Subcutaneous adipose tissue (tissue), 4 donors: ENCODE data around the gene SAP30L. TPM values are rescaled to one million over a fixed set of nuclear protein-coding genes. Genes with fewer than 3 reads are reported as not detected.

ENCODE experiments used
- total RNA-seq, 4 donors: library from RNA; depleted of rRNA; stranded (reverse); fragments of >200 nt; gene quantifications; one replicate each; pipeline ENCODE4 v1.1.0, GENCODE V29; 2016
- TF ChIP-seq, protein P1 (sequence below): fragments of 450-650 bp; IDR thresholded peaks from one replicate; pipeline ENCODE4 v1.5.1; 2016; ENCODE audit warnings: low read depth, mild to moderate bottlenecking, control low read depth, antibody characterized with exemption, moderate library complexity

Gene SAP30L
- total RNA-seq, 4 donors from 2014 or later: 22.2 to 43.6 (median 27.6) TPM

- TF ChIP-seq, protein P1, sequence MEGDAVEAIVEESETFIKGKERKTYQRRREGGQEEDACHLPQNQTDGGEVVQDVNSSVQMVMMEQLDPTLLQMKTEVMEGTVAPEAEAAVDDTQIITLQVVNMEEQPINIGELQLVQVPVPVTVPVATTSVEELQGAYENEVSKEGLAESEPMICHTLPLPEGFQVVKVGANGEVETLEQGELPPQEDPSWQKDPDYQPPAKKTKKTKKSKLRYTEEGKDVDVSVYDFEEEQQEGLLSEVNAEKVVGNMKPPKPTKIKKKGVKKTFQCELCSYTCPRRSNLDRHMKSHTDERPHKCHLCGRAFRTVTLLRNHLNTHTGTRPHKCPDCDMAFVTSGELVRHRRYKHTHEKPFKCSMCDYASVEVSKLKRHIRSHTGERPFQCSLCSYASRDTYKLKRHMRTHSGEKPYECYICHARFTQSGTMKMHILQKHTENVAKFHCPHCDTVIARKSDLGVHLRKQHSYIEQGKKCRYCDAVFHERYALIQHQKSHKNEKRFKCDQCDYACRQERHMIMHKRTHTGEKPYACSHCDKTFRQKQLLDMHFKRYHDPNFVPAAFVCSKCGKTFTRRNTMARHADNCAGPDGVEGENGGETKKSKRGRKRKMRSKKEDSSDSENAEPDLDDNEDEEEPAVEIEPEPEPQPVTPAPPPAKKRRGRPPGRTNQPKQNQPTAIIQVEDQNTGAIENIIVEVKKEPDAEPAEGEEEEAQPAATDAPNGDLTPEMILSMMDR: no peak
Measured at GRCh38 chr5:154480847-154481246, 35.0 kb downstream of the SAP30L start.

DNA sequence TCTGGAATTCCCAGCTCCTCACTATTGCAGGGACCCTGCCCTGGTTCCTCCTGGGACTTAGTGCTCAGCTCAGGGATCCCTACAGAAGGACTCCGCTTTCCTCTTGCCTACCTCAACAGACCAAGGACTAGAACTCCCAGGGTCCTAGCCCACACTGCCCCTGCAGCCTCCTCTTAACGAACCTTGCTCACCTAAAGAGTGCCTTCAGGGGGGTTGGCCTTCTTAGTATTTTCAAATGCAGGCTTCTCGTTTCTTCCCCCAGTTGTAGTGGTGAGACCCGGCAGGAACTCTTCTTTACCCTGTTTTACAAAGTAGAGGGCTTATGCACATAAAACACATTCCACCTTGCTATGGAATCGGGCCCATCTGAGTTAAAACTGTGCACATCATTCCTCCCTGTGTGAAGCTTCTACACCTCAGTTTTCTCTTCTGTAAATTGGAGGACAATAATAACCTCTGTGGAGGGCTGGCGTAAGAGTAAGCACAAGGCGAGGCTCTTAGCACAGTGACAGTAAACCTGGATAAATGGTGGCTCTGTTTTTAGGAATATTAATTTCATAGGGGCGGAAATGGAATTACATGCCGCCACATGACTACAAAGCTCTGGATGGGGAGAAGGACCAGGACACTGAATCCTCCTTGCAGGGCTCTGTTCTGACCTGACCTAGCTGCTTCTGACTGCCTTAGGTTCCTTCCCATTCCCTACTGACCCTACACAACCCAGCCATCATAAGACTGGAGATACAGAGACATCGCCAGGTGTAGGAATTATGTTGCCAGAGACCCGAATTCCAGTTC lies 36.0 kb downstream of the SAP30L start:
- TF ChIP-seq, protein P1: no peak

- TF ChIP-seq, protein P1: no peak
Measured at GRCh38 chr5:154482528-154483449, 37.0 kb downstream of the SAP30L start.

- TF ChIP-seq, protein P1: no peak
Measured at GRCh38 chr5:154483654-154484392, 38.0 kb downstream of the SAP30L start.

DNA sequence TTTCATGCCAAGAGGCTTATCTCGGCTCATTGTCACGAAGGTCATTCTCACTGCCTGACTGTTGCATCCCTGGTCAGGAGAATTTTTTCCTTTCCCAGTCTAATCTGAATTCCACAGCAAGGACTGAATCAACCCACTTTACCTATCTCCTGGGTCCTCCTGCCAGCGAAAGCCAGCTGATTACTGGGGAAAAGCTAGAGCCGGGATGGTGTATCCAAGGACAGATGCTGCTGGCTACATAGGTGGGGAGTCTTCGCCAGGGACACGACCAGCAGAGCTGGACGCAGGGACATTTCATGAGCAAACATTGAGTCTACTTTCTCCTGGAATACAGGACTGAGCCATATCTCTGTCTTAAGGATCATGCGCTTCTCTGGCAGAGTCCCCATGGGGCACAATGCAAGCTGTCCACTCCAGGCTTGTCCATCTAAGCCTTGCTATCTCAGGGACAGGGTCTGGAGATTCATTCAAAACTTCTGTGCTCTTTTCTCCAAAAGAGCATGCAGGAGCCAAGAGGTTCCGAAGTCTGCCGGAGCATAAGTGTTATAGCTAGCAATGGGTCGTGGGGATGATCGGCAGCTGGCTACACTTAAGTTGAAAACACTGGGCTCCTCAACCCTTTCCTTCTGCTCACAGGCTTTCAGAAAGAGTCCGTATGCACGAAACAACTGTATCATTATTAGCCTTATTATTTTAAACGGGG lies 38.7 kb downstream of the SAP30L start:
- TF ChIP-seq, protein P1: no peak

GRCh38 chr5:154485096-154485491 lies 39.3 kb downstream of the SAP30L start:
- TF ChIP-seq, protein P1: no peak
